HepG2 (cell line): ENCODE data around the gene EIF4ENIF1. TPM values are rescaled to one million over a fixed set of nuclear protein-coding genes. Genes with fewer than 3 reads are reported as not detected.

Source experiments
- ATAC-seq: fragments of 200-7000 bp; cut with Tn5 transposase; 3 replicates; pipeline ENCODE4 v1.9.1; 2020; ENCODE audit warnings: mild to moderate bottlenecking, moderate library complexity
- BruUV-seq: library from RNA; stranded (reverse); fragments of 400-500 nt; replicated peaks from 2 replicates; lab custom pipeline; 2021; lab: Mats Ljungman, UMichigan
- CTCF ChIA-PET: fragments of 300-600 bp; formaldehyde crosslinking; extraction: SDS; loops from one replicate; lab custom pipeline; 2021; ENCODE audit warnings: low total read pairs, inconsistent platforms, low intra/inter-chr PET ratio; lab: Yijun Ruan, JAX
- POLR2A ChIA-PET: fragments of 350-600 bp; sonication (Branson Sonifier 250); formaldehyde crosslinking; loops from one replicate; lab custom pipeline; 2020; ENCODE audit warnings: antibody characterized with exemption, inconsistent platforms; lab: Yijun Ruan, JAX
- DNase-seq: peaks from one replicate; pipeline ENCODE4 v3.0.0-alpha.2; 2015; ENCODE audit warnings: low spot score
- FAIRE-seq: peaks from 3 replicates; lab custom pipeline; 2011; peaks lifted over from hg19 to GRCh38; lab: Jason Lieb, UNC
- H2AFZ ChIP-seq: one replicate; pipeline ENCODE4 v1.6.1; 2011; ENCODE audit warnings: low read length, inconsistent platforms
- H3K27ac ChIP-seq: fragments of 300-600 bp; 3 replicates; pipeline ENCODE4 v1.8.0; 2011; ENCODE audit warnings: mixed run types, mild to moderate bottlenecking, mixed read lengths, low read length, inconsistent platforms; ENCODE audit not compliant: insufficient read depth; ENCODE audit errors: extremely low read length
- H3K27me3 ChIP-seq, 2 experiments: fragments of 200-600 bp in 1 of 2; 2 replicates in 1 of 2; 3 replicates in 1 of 2; pipeline versions ENCODE4 v1.6.0 to v1.8.0; 2011; ENCODE audit warnings: low read length in 2 of 2, mild to moderate bottlenecking in 2 of 2, moderate library complexity in 2 of 2, inconsistent platforms in 1 of 2; ENCODE audit not compliant: insufficient read depth in 2 of 2, control insufficient read depth in 1 of 2
- H3K36me3 ChIP-seq, 2 experiments: fragments of 200-600 bp in 1 of 2; replicated peaks in 1 of 2; 2 replicates in 1 of 2; 3 replicates in 1 of 2; pipeline versions ENCODE4 v1.5.1 to v1.8.0; 2011; ENCODE audit warnings: low read length in 2 of 2, inconsistent platforms in 1 of 2; ENCODE audit not compliant: insufficient read depth in 2 of 2, control insufficient read depth in 1 of 2
- H3K4me1 ChIP-seq: 2 replicates; pipeline ENCODE4 v1.5.1; 2012; ENCODE audit warnings: low read length, inconsistent platforms; ENCODE audit not compliant: insufficient read depth
- H3K4me2 ChIP-seq: 2 replicates; pipeline ENCODE4 v1.6.0; 2011; ENCODE audit warnings: low read depth, low read length, inconsistent platforms
- H3K4me3 ChIP-seq, 3 experiments: fragments of 200-600 bp in 1 of 3; sonication (generic), shearing (Covaris generic) in 1 of 3; replicated peaks in 1 of 3; 2 replicates each; pipeline ENCODE4 v1.5.1; 2011 to 2016; ENCODE audit warnings: low read length in 3 of 3, inconsistent platforms in 2 of 3, low read depth in 2 of 3, mild to moderate bottlenecking in 2 of 3, control low read depth in 1 of 3, mixed read lengths in 1 of 3; ENCODE audit not compliant: insufficient read depth in 1 of 3
- H3K79me2 ChIP-seq: one replicate; pipeline ENCODE4 v1.6.1; 2011; ENCODE audit warnings: low read length, inconsistent platforms; ENCODE audit not compliant: insufficient read depth
- H3K9ac ChIP-seq: 2 replicates; pipeline ENCODE4 v1.6.0; 2011; ENCODE audit warnings: mild to moderate bottlenecking, low read depth, low read length, inconsistent platforms; ENCODE audit not compliant: insufficient read depth
- H3K9me3 ChIP-seq: 2 replicates; pipeline ENCODE4 v1.5.1; 2012; ENCODE audit warnings: mild to moderate bottlenecking, low read length
- H4K20me1 ChIP-seq: 2 replicates; pipeline ENCODE4 v1.6.0; 2011; ENCODE audit warnings: inconsistent platforms, mild to moderate bottlenecking, low read length, moderate library complexity; ENCODE audit not compliant: insufficient read depth
- CHCHD3 ChIP-seq: sonication (generic); formaldehyde crosslinking; IDR thresholded peaks from 2 replicates; pipeline ENCODE4 v1.8.0; 2022; ENCODE audit warnings: mild to moderate bottlenecking, missing genetic modification reagents, moderate library complexity
- HDAC2 ChIP-seq: sonication (generic); formaldehyde crosslinking; IDR thresholded peaks from 2 replicates; pipeline ENCODE4 v1.4.0; 2020; ENCODE audit warnings: missing genetic modification reagents
- JUND ChIP-seq: sonication (generic); formaldehyde crosslinking; IDR thresholded peaks from 2 replicates; pipeline ENCODE4 v1.8.0; 2022; ENCODE audit warnings: mild to moderate bottlenecking, missing genetic modification reagents
- KAT7 ChIP-seq: IDR thresholded peaks from 2 replicates; pipeline ENCODE4 v1.6.1; 2018; ENCODE audit warnings: borderline replicate concordance, missing compliant biosample characterization
- KDM2A ChIP-seq: sonication (generic); formaldehyde crosslinking; IDR thresholded peaks from 2 replicates; pipeline ENCODE4 v1.4.0; 2020; ENCODE audit warnings: low read depth, missing genetic modification reagents, borderline replicate concordance
- KDM6A ChIP-seq: IDR thresholded peaks from 2 replicates; pipeline ENCODE4 v1.6.1; 2016; ENCODE audit warnings: low read depth
- NFE2L2 ChIP-seq: fragments of 150-350 bp; IDR thresholded peaks from 2 replicates; pipeline ENCODE4 v1.6.1; 2014; ENCODE audit warnings: low read length
- NFKB2 ChIP-seq: sonication (generic); formaldehyde crosslinking; IDR thresholded peaks from 2 replicates; pipeline ENCODE4 v1.4.0; 2020; ENCODE audit warnings: missing genetic modification reagents, borderline replicate concordance
- RFXANK ChIP-seq: IDR thresholded peaks from 2 replicates; pipeline ENCODE4 v1.6.1; 2016
- SKI ChIP-seq: fragments of 450-650 bp; IDR thresholded peaks from one replicate; pipeline ENCODE4 v1.6.1; 2018; ENCODE audit warnings: mild to moderate bottlenecking; ENCODE audit not compliant: partially characterized antibody
- ZNF343 ChIP-seq: sonication (generic); formaldehyde crosslinking; IDR thresholded peaks from 2 replicates; pipeline ENCODE4 v1.4.0; 2020; ENCODE audit warnings: mild to moderate bottlenecking, missing genetic modification reagents
- ZNF484 ChIP-seq: sonication (generic); formaldehyde crosslinking; IDR thresholded peaks from 2 replicates; pipeline ENCODE4 v1.5.1; 2020; ENCODE audit warnings: mild to moderate bottlenecking, low read depth, missing genetic modification reagents, borderline replicate concordance
- ZNF572 ChIP-seq: sonication (generic); formaldehyde crosslinking; IDR thresholded peaks from 2 replicates; pipeline ENCODE4 v1.5.1; 2020; ENCODE audit warnings: mild to moderate bottlenecking, missing genetic modification reagents
- ZNF850 ChIP-seq: sonication (generic); formaldehyde crosslinking; conservative IDR thresholded peaks from 2 replicates; pipeline ENCODE4 v1.9.0; 2021; ENCODE audit warnings: mild to moderate bottlenecking, missing genetic modification reagents
- ZSCAN21 ChIP-seq: sonication (generic); formaldehyde crosslinking; IDR thresholded peaks from 2 replicates; pipeline ENCODE4 v1.8.0; 2022; ENCODE audit warnings: mild to moderate bottlenecking, missing genetic modification reagents, moderate library complexity, borderline replicate concordance
- WGBS: methylation state at CpG from one replicate; pipeline ENCODE4 v1.1.6; 2017; ENCODE audit warnings: low lambda C conversion rate; 5-methylcytosine and 5-hydroxymethylcytosine counted together
- in situ Hi-C: cut with HindIII; loops from 2 replicates; pipeline ENCODE4 v1.10.0; 2017; ENCODE audit warnings: low pct_unique_long_range_greater_than_20kb; ENCODE audit not compliant: extremely low pct_ligation_motif_present
- intact Hi-C: fragments of 100-400 bp; cut with micrococcal nuclease; formaldehyde crosslinking; loops from one replicate; pipeline ENCODE4 v1.10.0; 2022; ENCODE audit not compliant: unreplicated experiment
- polyA plus RNA-seq, 8 experiments: library from polyadenylated mRNA; depleted of rRNA in 3 of 8; stranded (reverse) in 7 of 8; unstranded in 1 of 8; fragments of >200 nt; fragmentation: Illumina TruSeq in 4 of 8; extraction: Trizol in 4 of 8; gene quantifications; 2 replicates each; pipeline versions ENCODE4 v1.2.1 to v1.2.3, GENCODE V29; 2011 to 2016; ENCODE audit warnings: low read depth in 4 of 8, missing spikeins in 1 of 8, mixed read lengths in 1 of 8; ENCODE audit not compliant: insufficient read depth in 1 of 8
- total RNA-seq, 5 experiments: library from RNA; depleted of rRNA; stranded (reverse); fragments of >200 nt; fragmentation: Illumina TruSeq; extraction: Trizol; gene quantifications; 2 replicates each; pipeline ENCODE4 v1.2.3, GENCODE V29; 2016; ENCODE audit warnings: low read depth in 1 of 5
- TF ChIP-seq, protein P1 (sequence below): sonication (generic); formaldehyde crosslinking; IDR thresholded peaks from 2 replicates; pipeline ENCODE4 v1.4.0; 2020; ENCODE audit warnings: missing genetic modification reagents
- TF ChIP-seq, protein P2 (sequence below): sonication (generic); formaldehyde crosslinking; IDR thresholded peaks from 2 replicates; pipeline ENCODE4 v1.4.0; 2020; ENCODE audit warnings: missing genetic modification reagents
- TF ChIP-seq, protein P3 (sequence below), 2 experiments: sonication (generic) in 1 of 2; formaldehyde crosslinking in 1 of 2; IDR thresholded peaks; 2 replicates each; pipeline versions ENCODE4 v1.4.0 to v1.6.1; 2016 to 2020; ENCODE audit warnings: borderline replicate concordance in 1 of 2, low read depth in 1 of 2, mild to moderate bottlenecking in 1 of 2, missing genetic modification reagents in 1 of 2

Gene EIF4ENIF1
- total and polyA plus RNA-seq, 2 of the 13 experiments (the other 11 are each of a cell fraction or from before 2014, with no cell fraction given), result 11.9 to 12.3 TPM

GRCh38 chr22:31520051-31520450 is 30.4 kb upstream of the EIF4ENIF1 start (continued):
- TF ChIP-seq, protein P1, sequence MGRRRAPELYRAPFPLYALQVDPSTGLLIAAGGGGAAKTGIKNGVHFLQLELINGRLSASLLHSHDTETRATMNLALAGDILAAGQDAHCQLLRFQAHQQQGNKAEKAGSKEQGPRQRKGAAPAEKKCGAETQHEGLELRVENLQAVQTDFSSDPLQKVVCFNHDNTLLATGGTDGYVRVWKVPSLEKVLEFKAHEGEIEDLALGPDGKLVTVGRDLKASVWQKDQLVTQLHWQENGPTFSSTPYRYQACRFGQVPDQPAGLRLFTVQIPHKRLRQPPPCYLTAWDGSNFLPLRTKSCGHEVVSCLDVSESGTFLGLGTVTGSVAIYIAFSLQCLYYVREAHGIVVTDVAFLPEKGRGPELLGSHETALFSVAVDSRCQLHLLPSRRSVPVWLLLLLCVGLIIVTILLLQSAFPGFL (CRISPR knock-in tag), result no peak
- TF ChIP-seq KDM2A (CRISPR knock-in tag), result no peak
- no peak for TF ChIP-seq JUND (CRISPR knock-in tag)
- TF ChIP-seq, protein P2, sequence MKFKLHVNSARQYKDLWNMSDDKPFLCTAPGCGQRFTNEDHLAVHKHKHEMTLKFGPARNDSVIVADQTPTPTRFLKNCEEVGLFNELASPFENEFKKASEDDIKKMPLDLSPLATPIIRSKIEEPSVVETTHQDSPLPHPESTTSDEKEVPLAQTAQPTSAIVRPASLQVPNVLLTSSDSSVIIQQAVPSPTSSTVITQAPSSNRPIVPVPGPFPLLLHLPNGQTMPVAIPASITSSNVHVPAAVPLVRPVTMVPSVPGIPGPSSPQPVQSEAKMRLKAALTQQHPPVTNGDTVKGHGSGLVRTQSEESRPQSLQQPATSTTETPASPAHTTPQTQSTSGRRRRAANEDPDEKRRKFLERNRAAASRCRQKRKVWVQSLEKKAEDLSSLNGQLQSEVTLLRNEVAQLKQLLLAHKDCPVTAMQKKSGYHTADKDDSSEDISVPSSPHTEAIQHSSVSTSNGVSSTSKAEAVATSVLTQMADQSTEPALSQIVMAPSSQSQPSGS (CRISPR knock-in tag), result no peak
- TF ChIP-seq RFXANK (CRISPR knock-in tag), result no peak
- TF ChIP-seq ZNF572 (CRISPR knock-in tag), result no peak

DNA sequence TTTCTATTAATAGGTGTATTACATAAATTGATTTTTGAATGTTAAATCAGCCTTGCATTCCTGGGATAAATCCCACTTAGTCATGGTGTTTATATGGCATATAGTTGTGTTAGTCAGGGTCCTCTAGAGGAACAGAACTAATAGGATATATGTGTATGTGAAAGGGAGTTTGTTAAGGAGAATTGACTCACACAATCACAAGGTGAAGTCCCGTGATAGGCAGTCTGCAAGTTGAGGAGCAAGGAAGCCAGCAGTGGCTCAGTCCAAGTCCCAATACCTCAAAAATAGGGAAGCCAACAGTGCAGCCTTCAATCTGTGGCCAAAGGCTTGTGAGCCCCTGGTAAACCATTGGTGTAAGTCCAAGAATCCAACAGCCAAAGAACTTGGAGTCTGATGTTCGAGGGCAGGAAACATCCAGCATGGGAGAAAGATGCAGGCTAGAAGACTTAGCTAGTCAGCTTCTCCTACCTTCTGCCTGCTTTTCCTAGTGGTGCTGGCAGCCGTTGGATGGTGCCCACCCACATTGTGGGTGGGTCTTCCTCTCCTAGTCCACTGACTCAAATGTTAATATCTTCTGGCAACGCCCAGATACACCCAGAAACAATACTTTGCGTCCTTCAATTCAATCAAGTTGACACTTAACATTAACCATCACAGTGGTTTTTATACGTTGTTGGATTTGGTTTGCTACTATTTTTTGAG is 19.6 kb upstream of the EIF4ENIF1 start:
- H3K36me3 ChIP-seq, result peaks cover 4 to 11% of the 10 kb centered on the region in 2 experiments; a peak in 1 of 5 replicates
- TF ChIP-seq NFE2L2 (no peak), HDAC2 (CRISPR knock-in tag) (no peak), NFKB2 (no peak), KAT7 (CRISPR knock-in tag) (no peak), SKI (no peak), CHCHD3 (CRISPR knock-in tag) (no peak), ZNF343 (no peak), ZSCAN21 (CRISPR knock-in tag) (no peak), ZNF850 (CRISPR knock-in tag) (no peak), KDM6A (no peak), ZNF484 (CRISPR knock-in tag) (no peak)
- TF ChIP-seq, protein P3, sequence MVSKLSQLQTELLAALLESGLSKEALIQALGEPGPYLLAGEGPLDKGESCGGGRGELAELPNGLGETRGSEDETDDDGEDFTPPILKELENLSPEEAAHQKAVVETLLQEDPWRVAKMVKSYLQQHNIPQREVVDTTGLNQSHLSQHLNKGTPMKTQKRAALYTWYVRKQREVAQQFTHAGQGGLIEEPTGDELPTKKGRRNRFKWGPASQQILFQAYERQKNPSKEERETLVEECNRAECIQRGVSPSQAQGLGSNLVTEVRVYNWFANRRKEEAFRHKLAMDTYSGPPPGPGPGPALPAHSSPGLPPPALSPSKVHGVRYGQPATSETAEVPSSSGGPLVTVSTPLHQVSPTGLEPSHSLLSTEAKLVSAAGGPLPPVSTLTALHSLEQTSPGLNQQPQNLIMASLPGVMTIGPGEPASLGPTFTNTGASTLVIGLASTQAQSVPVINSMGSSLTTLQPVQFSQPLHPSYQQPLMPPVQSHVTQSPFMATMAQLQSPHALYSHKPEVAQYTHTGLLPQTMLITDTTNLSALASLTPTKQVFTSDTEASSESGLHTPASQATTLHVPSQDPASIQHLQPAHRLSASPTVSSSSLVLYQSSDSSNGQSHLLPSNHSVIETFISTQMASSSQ (IDR thresholded peaks at IDR 0.05; ENCODE audit: low read depth), result no peak
- TF ChIP-seq, protein P3 (CRISPR knock-in tag; IDR thresholded peaks at IDR 0.05; ENCODE audit: borderline replicate concordance), result no peak

More for the DNA sequence above, 19.6 kb upstream of the EIF4ENIF1 start:
- Histone ChIP-seq H2AFZ (no peak overlapping the region), H3K27me3 (no peaks in the 10 kb centered on the region), H3K4me2 (no peak overlapping the region), H3K79me2 (no peaks in the 10 kb centered on the region), H3K4me1 (no peaks in the 10 kb centered on the region), H3K27ac (no peak overlapping the region), H4K20me1 (no peaks in the 10 kb centered on the region), H3K4me3 (no peak overlapping the region), H3K9ac (no peak overlapping the region), H3K9me3 (no peaks in the 10 kb centered on the region)
- ATAC-seq (no peak), DNase-seq (no peak), FAIRE-seq (no peak)
- no TSS peak for BruUV-seq
- WGBS, result 93% methylated on average over 6 of the region's 6 CpGs
- intact Hi-C loops, result no loop called here
- ChIA-PET POLR2A (no interaction called here), CTCF (no interaction called here)
- in situ Hi-C loops, result no loop called here
